Measurements from ENCODE around the gene C9orf78.

- TF ChIP-seq TBP (IDR thresholded peaks at IDR 0.05; ENCODE audit: low read depth, low read length) (no peak; the same call in 1 of the 2 replicates), CTCF (IDR thresholded peaks at IDR 0.05; ENCODE audit: control extremely low read depth in 1 of 3, insufficient read depth in 1 of 3, low read depth in 1 of 3, low read length in 3 of 3) (no peak), GABPA (IDR thresholded peaks at IDR 0.05; ENCODE audit: borderline replicate concordance, insufficient read depth, low read length) (no peak), SIN3A (conservative IDR thresholded peaks at IDR 0.05 in 1 of 2, IDR thresholded peaks at IDR 0.05 in 1 of 2; ENCODE audit: low read depth in 1 of 2, low read length in 2 of 2) (0 out of 4 replicates have a peak, but pooled peaks of 1 of the 2 experiments have one; percentile 19), CBX5 (IDR thresholded peaks at IDR 0.05; ENCODE audit: low read depth, low read length) (no peak), ATF2 (IDR thresholded peaks at IDR 0.05; ENCODE audit: low read length) (no peak), HDAC2 (IDR thresholded peaks at IDR 0.05; ENCODE audit: borderline replicate concordance in 1 of 2, low read depth in 2 of 2, low read length in 2 of 2) (no peak), POLR2AphosphoS5 (IDR thresholded peaks at IDR 0.05; ENCODE audit: low read depth, low read length) (no peak), SRF (IDR thresholded peaks at IDR 0.05; ENCODE audit: low read depth, low read length) (no peak), CHD2 (IDR thresholded peaks at IDR 0.05; ENCODE audit: low read length) (no peak), TAF7 (optimal IDR thresholded peaks at IDR 0.05; ENCODE audit: borderline replicate concordance, low read depth, low read length) (no peak), SUZ12 (IDR thresholded peaks at IDR 0.05; ENCODE audit: low read length) (no peak)
Measured at GRCh38 chr9:129884220-129885017, 49.3 kb upstream of the C9orf78 start.
